ENCODE data around the gene MAD2L1.

GRCh38 chr4:120109406-120109805, 42.8 kb upstream of the MAD2L1 start:
- TF ChIP-seq CTCF (conservative IDR thresholded peaks at IDR 0.05; ENCODE audit: low read depth in 2 of 2), result no peak
- TF ChIP-seq EZH2 (IDR thresholded peaks at IDR 0.05; ENCODE audit: low read depth, unreplicated experiment), result no peak
- TF ChIP-seq, protein P1, sequence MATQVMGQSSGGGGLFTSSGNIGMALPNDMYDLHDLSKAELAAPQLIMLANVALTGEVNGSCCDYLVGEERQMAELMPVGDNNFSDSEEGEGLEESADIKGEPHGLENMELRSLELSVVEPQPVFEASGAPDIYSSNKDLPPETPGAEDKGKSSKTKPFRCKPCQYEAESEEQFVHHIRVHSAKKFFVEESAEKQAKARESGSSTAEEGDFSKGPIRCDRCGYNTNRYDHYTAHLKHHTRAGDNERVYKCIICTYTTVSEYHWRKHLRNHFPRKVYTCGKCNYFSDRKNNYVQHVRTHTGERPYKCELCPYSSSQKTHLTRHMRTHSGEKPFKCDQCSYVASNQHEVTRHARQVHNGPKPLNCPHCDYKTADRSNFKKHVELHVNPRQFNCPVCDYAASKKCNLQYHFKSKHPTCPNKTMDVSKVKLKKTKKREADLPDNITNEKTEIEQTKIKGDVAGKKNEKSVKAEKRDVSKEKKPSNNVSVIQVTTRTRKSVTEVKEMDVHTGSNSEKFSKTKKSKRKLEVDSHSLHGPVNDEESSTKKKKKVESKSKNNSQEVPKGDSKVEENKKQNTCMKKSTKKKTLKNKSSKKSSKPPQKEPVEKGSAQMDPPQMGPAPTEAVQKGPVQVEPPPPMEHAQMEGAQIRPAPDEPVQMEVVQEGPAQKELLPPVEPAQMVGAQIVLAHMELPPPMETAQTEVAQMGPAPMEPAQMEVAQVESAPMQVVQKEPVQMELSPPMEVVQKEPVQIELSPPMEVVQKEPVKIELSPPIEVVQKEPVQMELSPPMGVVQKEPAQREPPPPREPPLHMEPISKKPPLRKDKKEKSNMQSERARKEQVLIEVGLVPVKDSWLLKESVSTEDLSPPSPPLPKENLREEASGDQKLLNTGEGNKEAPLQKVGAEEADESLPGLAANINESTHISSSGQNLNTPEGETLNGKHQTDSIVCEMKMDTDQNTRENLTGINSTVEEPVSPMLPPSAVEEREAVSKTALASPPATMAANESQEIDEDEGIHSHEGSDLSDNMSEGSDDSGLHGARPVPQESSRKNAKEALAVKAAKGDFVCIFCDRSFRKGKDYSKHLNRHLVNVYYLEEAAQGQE (IDR thresholded peaks at IDR 0.05; ENCODE audit: unreplicated experiment), result no peak
- no peak for TF ChIP-seq POLR2AphosphoS5 (IDR thresholded peaks at IDR 0.05; ENCODE audit: low read depth)
- TF ChIP-seq JUNB (IDR thresholded peaks at IDR 0.05; ENCODE audit: unreplicated experiment), result no peak
- TF ChIP-seq EZH2phosphoT487 (IDR thresholded peaks at IDR 0.05; ENCODE audit: unreplicated experiment), result no peak
- no peak for TF ChIP-seq CREB1 (CRISPR knock-in tag; IDR thresholded peaks at IDR 0.05; ENCODE audit: low read depth)
- no peak for TF ChIP-seq STAT1 (IDR thresholded peaks at IDR 0.05; ENCODE audit: unreplicated experiment)
- no peak for TF ChIP-seq NANOG (IDR thresholded peaks at IDR 0.05; ENCODE audit: borderline replicate concordance)

Data from GM23338 (cell line).